AG09319 (cell line): ENCODE data around the gene POU6F2.

Source experiments
- DNase-seq: peaks from one replicate; pipeline ENCODE4 v3.0.0-alpha.2; 2010; ENCODE audit warnings: low read depth; ENCODE audit errors: extremely low read depth
- CTCF ChIP-seq: IDR thresholded peaks from 2 replicates; pipeline ENCODE4 v1.5.1; 2011; ENCODE audit warnings: low read depth, mild to moderate bottlenecking, inconsistent platforms, low read length, moderate library complexity

Gene POU6F2

GRCh38 chr7:39488467-39489393 lies 511.0 kb downstream of the POU6F2 start:
- no peak for DNase-seq
- TF ChIP-seq CTCF = no peak

- no peak for DNase-seq
- TF ChIP-seq CTCF = no peak
These were observed 512.6 kb downstream of the POU6F2 start for GRCh38 chr7:39490296-39490695.

- DNase-seq = no peak
- no peak for TF ChIP-seq CTCF
These were observed 516.2 kb downstream of the POU6F2 start for GRCh38 chr7:39493934-39494333.

GRCh38 chr7:39501358-39501757 lies 523.6 kb downstream of the POU6F2 start:
- no peak for TF ChIP-seq CTCF
- DNase-seq = no peak

GRCh38 chr7:39504963-39505362 lies 527.3 kb downstream of the POU6F2 start:
- DNase-seq = no peak
- no peak for TF ChIP-seq CTCF

- TF ChIP-seq CTCF = no peak
- DNase-seq = no peak
These were observed 530.3 kb downstream of the POU6F2 start for GRCh38 chr7:39507866-39508551.

- no peak for TF ChIP-seq CTCF
- no peak for DNase-seq
These were observed 531.7 kb downstream of the POU6F2 start for GRCh38 chr7:39509436-39509835.
